Heart right ventricle (tissue), 16 donors: ENCODE results near the gene INTU. TPM values are rescaled to one million over a fixed set of nuclear protein-coding genes. Genes with fewer than 3 reads are reported as not detected.

Experiments used
- ATAC-seq, 8 donors: fragments of 200-7000 bp; cut with Tn5 transposase; one replicate each; pipeline ENCODE4 v1.9.1; 2020; ENCODE audit warnings: mild to moderate bottlenecking in 8 of 8, moderate library complexity in 8 of 8, moderate number of reproducible peaks in 1 of 8
- DNase-seq, 2 donors: peaks; one replicate each; pipeline ENCODE4 v3.0.0-alpha.2; 2020
- H3K27ac ChIP-seq, 10 donors: fragments of 200-600 bp; sonication (generic) in 2 of 10; one replicate each; pipeline versions ENCODE4 v1.5.0 to v1.8.0; 2020 to 2022; ENCODE audit warnings: mild to moderate bottlenecking in 3 of 10
- H3K27me3 ChIP-seq, 7 donors: fragments of 200-600 bp; one replicate each; pipeline ENCODE4 v1.8.0; 2021 to 2022; ENCODE audit warnings: mild to moderate bottlenecking in 2 of 7
- H3K36me3 ChIP-seq, 9 donors: fragments of 200-600 bp; sonication (generic) in 1 of 9; one replicate each; pipeline versions ENCODE4 v1.5.0 to v1.8.0; 2020 to 2022; ENCODE audit warnings: mild to moderate bottlenecking in 2 of 9
- H3K4me1 ChIP-seq, 9 donors: fragments of 200-600 bp; sonication (generic) in 1 of 9; one replicate each; pipeline versions ENCODE4 v1.5.0 to v1.8.0; 2020 to 2022; ENCODE audit warnings: mild to moderate bottlenecking in 4 of 9
- H3K4me3 ChIP-seq, 10 donors: fragments of 200-600 bp; sonication (generic) in 2 of 10; one replicate each; pipeline versions ENCODE4 v1.5.0 to v1.8.0; 2020 to 2022; ENCODE audit warnings: mild to moderate bottlenecking in 7 of 10, moderate library complexity in 2 of 10
- H3K9me3 ChIP-seq, 11 donors: fragments of 200-600 bp in 10 of 11; sonication (generic) in 2 of 11; one replicate each; pipeline versions ENCODE4 v1.5.0 to v1.8.0; 2013 to 2022; ENCODE audit warnings: mild to moderate bottlenecking in 2 of 11, control low read depth in 1 of 11, moderate library complexity in 1 of 11
- CTCF ChIP-seq, 9 donors: fragments of 200-600 bp; sonication (generic) in 2 of 9; IDR thresholded peaks; one replicate each; pipeline versions ENCODE4 v1.5.0 to v1.8.0; 2021 to 2022; ENCODE audit warnings: antibody characterized with exemption in 9 of 9, mild to moderate bottlenecking in 5 of 9, moderate library complexity in 1 of 9
- WGBS, 2 donors: extraction: QIAGEN DNeasy Blood & Tissue Kit; methylation state at CpG; one replicate each; pipeline ENCODE4 v1.1.7; 2013; ENCODE audit warnings: inconsistent platforms in 1 of 2; 5-methylcytosine and 5-hydroxymethylcytosine counted together
- intact Hi-C, 10 donors: fragments of 100-400 bp; cut with DNase I; formaldehyde crosslinking; loops; one replicate each; pipeline versions ENCODE4 v1.11.1 to v1.14.2; 2022
- polyA plus RNA-seq, 2 donors: library from polyadenylated mRNA; stranded (reverse); fragments of 200-250 nt; gene quantifications; one replicate each; pipeline ENCODE4 v1.2.3, GENCODE V29; 2013
- total RNA-seq, 10 donors: library from RNA; stranded (reverse); fragmentation: NEBNext Ultra II Directional in 3 of 10; extraction: Animal tissue kit (Norgen Biotek cat#: 25700) in 3 of 10; gene quantifications; one replicate each; pipeline versions ENCODE4 v1.2.1 to v1.2.4, GENCODE V29; 2021 to 2023
- donor health status: Arrhythmogenic right ventricular cardiomyopathy.
- donor health status: ischemic (EF 13 %, LVEDD 7.1; RV severe dilation, severe dysfunction).
- donor health status: healthy with polysubstance abuse.
- donor health status: DM: no; HTN: yes; CAD: no.
- donor health status: DM: no; HTN: no; CAD: no.
- donor health status: ischemic (EF 25% LVEDD 6.9; RV normal size, moderate dysfunction).
- donor health status: ischemic (EF 25% LVEDD 5.7; RV mildly dilated, moderate dysfunction).
- donor health status: healthy.
- donor health status: DM: yes; HTN: yes; CAD: no.
- donor health status: Ischemic cardiomyopathy.
- donor health status: ischemic (EF 35%, LVEDD 5.7; RV mildly dilated, moderate dysfunction).
- donor health status: nonischemic (EF 11% LVEDD 7.7; RV severe dilation, severe dysfunction).
- donor health status: DM: yes; HTN: yes; CAD: no.
- donor health status: PGD.
- donor health status: ischemic (EF 29% LVEDD 5.4; RV normal size, mild dysfunction).
- donor health status: nonischemic (EF 23%, LVEDD 6.1; RV moderate dilation, normal function).

INTU gene
- total and polyA plus RNA-seq, 12 donors = 1.3 to 8.9 (median 4.5) TPM

- no peak for TF ChIP-seq CTCF (IDR thresholded peaks at IDR 0.05)
- DNase-seq (no peak), ATAC-seq (no peak)
- Histone ChIP-seq H3K27ac (no peak overlapping the region), H3K36me3 (peaks cover 0 to 35% (median 0%) of the 10 kb centered on the region in 9 donors), H3K4me1 (no peaks in the 10 kb centered on the region), H3K27me3 (no peaks in the 10 kb centered on the region), H3K9me3 (peaks cover 0 to 3% (median 0%) of the 10 kb centered on the region in 11 donors), H3K4me3 (no peak overlapping the region)
- 85 to 88% methylated on average over 7 of the region's 7 CpGs for WGBS, 2 donors
- intact Hi-C loops = no loop called here
Measured at GRCh38 chr4:127687580-127687979, 54.8 kb downstream of the INTU start.

GRCh38 chr4:127698789-127699200 lies 66.0 kb downstream of the INTU start:
- intact Hi-C loops = no loop called here
- peaks cover 0 to 21% (median 5%) of the 10 kb centered on the region in 11 donors for H3K9me3 ChIP-seq
- no peak for DNase-seq

GRCh38 chr4:127708985-127709384 lies 76.2 kb downstream of the INTU start:
- Histone ChIP-seq H3K4me3 (no peak overlapping the region), H3K9me3 (no peaks in the 10 kb centered on the region), H3K27ac (no peak overlapping the region), H3K4me1 (peaks cover 0 to 8% (median 0%) of the 10 kb centered on the region in 9 donors), H3K27me3 (no peaks in the 10 kb centered on the region), H3K36me3 (peaks cover 0 to 47% (median 0%) of the 10 kb centered on the region in 9 donors)
- WGBS, 2 donors = 33 to 42% methylated on average over 5 of the region's 5 CpGs
- ATAC-seq (peak in 7 of 8 donors; percentile 46 to 98 (median 81)), DNase-seq (peak in 1 of 2 donors; percentile 15)
- no peak for TF ChIP-seq CTCF (IDR thresholded peaks at IDR 0.05)
- intact Hi-C loops = no loop called here

More at GRCh38 chr4:127698789-127699200, 66.0 kb downstream of the INTU start:
- no peak for TF ChIP-seq CTCF (IDR thresholded peaks at IDR 0.05)
- Histone ChIP-seq H3K27ac (no peak overlapping the region), H3K36me3 (peaks cover 0 to 24% (median 3%) of the 10 kb centered on the region in 9 donors), H3K27me3 (no peaks in the 10 kb centered on the region), H3K4me3 (no peak overlapping the region), H3K4me1 (no peaks in the 10 kb centered on the region)
- 88 to 95% methylated on average over 4 of the region's 4 CpGs for WGBS, 2 donors
- ATAC-seq = no peak

GRCh38 chr4:127709456-127709855 lies 76.7 kb downstream of the INTU start:
- intact Hi-C loops = no loop called here
- ATAC-seq = no peak
- DNase-seq = no peak
- H3K36me3 ChIP-seq = peaks cover 0 to 43% (median 0%) of the 10 kb centered on the region in 9 donors
- H3K9me3 ChIP-seq = no peaks in the 10 kb centered on the region
- TF ChIP-seq CTCF (IDR thresholded peaks at IDR 0.05) = no peak
- H3K4me3 ChIP-seq = no peak overlapping the region
- H3K27me3 ChIP-seq = no peaks in the 10 kb centered on the region
- 83 to 84% methylated on average over 3 of the region's 3 CpGs for WGBS, 2 donors
- H3K27ac ChIP-seq = no peak overlapping the region
- peaks cover 0 to 8% (median 0%) of the 10 kb centered on the region in 9 donors for H3K4me1 ChIP-seq
